ENCODE data around the gene MROH9. TPM values are rescaled to one million over a fixed set of nuclear protein-coding genes. Genes with fewer than 3 reads are reported as not detected.
"Not testable (repeated sequence)": the region's sequence is repeated elsewhere in the genome, so short reads cannot be mapped to it uniquely, and the experiment has no call there.

MROH9 gene, protein sequence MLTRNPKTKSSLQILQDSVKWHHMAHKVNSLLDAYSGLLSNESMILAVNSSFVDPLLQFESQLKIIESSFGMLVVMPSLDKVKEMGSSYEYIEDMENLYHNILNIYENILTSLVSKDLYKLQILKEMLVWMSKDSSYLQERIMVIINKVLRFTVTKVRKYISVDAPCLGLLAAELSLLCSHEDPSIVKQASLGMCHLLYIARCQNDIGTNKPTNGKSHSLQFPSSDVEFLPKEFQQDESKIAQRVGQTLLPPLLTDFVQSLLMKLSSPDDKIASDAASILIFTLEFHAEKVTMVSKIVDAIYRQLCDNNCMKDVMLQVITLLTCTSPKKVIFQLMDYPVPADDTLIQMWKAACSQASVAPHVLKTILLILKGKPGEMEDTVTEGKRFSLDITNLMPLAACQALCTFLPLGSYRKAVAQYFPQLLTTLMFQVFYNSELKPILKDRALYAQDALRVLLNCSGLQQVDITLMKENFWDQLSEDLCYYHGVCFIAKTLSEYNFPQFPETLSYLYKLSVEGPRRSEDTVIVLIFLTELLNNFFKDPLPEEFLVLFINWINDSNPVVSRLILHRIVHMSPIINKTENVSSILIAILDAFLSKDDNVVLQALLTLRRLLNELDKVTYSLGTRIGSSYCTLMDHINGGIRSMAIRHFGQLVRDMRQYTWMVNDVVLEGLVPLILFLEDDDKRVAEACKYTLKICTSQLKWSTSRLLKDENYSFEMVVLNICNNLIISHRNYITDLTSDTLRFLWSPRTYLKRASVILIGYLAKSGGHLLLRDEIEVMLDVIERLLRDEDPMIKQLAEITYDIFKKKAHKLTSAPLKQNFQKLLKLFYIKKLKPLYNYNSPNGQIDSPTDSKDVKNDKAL
- not detected for total RNA-seq
- long read RNA-seq, partial matches to known transcripts: 0 of 2 reads
- long read RNA-seq, other reads (novel, unspliced or antisense): 2 of 2 reads

DNA sequence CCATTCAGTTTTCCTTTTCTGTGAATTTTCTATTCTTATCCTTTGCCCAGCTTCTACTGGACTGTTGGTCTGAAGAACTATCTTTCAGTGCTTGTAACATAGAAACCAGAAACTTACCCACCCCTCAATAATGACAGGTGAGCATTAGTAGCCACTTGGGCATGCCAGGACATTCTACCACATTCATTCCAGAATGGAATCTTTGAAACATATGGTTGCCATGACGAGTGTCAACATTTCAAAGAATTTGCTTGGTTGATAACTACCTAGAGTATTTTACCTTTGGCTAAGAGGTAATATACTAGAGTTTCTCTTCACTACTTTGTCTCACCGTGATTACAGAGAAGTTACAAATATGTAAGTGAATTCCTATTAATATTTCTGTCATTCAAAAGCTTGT lies at the start of gene MROH9:
MROH9 (plus strand) TSS at position 304 of the 400 bp plus-strand sequence. CDS start 10,023 bp downstream, outside the sequence.
- DNase-seq (ENCODE audit: low spot score): no peak

DNA sequence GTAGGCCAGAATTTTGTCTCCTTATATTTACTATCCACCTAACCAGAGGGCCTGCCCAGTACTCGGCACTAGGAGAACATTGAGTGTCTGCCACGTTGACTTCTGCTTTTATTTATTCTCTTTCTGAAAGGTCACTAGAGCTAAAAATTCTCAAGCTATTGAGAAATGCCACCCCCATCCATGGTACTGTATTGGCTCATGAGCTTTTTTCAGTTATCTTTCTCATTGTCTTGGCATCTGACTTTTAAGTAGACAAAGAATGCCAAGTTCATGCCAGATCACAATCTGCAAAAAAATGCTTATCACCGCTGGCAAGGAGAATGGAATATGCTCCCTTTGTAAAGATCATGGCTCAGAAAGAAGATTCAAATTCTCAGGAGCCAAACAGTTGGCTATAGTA lies 49.8 kb upstream of the MROH9 start:
- DNase-seq (ENCODE audit: low spot score): no peak

DNA sequence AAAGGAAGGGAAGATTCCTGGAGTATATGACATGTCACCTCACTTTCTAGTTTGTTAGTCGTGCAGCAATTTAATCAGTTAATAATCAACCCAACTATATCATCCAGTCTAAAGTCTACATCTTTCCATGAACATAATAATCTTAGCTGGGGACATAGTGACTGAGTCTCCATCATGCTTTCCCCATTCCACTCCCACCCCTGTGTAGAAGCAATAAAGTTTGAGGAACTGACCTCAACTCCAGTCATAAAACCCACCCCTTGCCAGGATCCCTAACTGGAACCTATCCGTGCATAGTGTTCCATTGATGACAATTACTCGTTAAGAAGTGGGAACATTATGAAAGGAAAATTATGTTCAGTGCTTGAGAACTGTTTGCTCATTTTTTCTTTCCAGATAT lies 48.9 kb upstream of the MROH9 start:
- DNase-seq (ENCODE audit: low spot score): no peak

DNA sequence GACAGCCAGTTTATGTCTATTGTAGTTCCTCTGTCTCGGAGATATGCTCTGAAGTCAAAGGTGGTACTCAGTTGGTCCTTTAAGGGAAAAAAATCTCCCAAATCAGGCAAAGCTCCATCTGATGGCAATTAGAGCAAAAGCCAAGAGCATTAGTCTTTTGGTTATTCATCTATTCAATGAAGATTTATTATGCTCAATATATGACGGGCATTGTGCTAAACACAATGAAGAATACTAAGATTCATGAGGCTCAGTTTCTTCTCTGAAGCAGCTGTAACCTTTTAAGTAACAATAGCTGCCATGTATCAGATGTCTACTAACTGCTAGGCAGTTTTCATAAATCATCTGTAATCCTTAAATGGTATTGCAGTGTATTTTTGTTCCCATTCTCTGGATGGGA lies 47.6 kb upstream of the MROH9 start:
- no peak for DNase-seq (ENCODE audit: low spot score)

DNA sequence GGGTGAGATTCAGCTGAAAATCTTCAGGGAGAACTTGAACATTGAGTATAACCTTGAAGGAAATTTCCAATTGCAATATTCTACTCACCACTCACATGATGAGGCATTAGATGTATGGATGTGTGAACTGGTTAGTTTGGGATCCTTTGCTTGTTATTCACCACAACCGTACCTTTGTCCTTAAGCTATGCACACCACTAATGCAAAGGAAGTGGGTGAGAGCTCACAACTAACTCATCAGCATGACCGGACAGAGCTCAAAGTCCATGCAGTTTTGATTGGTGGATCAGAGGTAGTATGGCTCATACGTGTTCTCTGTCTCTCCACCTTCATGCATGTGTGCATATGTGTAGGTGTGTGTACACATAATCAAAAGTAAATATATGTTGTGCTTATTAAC lies 43.5 kb upstream of the MROH9 start:
- DNase-seq (ENCODE audit: low spot score): no peak

DNA sequence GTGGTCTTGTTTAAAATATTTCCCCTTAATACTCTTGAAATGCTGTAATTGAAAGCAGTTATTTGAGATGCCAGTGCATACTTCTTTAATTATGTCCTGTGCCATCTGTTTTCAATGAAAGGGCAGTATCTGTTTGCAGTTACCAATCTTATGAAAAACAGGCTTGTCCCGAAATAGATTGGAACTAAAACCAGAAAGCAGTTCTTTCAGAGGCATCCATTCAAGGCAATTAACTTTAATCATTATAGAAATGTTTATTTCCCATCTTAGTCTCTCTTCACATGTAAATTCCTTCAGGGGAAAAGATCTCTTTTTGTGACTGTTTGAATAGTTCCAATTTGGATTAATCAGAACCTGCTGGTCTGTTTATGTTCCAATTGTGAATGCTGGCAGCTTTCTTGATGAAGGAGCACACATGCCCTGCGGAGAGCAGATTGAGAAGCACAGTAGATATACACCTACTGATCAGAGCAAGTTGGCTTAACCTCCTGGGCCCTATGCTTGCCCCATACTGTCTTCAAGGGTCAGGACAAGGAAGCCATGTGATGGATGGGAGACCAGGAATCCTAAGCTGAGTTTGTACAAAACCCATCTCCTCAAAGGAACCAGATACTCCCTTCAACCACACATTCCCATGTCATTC lies 41.6 kb upstream of the MROH9 start:
- no peak for DNase-seq (ENCODE audit: low spot score)

DNA sequence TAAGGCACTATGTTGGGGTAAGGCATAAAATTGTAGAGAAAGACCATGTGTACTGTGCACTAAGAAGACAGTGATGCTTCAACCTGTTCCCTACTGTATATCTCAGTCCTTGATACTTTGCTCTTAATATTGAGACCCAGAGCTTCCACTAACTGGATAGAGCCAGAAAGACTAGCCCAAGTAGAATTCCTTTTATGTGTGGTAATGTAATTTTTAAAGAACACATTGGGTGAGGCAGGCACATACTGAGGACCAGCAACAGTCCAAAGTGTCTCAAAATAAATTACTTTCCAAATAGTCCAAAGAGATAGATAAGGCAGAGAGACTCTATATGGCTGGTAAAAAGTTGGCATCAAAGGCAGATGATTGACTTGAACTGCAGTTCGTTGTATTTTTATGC lies 31.4 kb upstream of the MROH9 start:
- no peak for DNase-seq (ENCODE audit: low spot score)

DNA sequence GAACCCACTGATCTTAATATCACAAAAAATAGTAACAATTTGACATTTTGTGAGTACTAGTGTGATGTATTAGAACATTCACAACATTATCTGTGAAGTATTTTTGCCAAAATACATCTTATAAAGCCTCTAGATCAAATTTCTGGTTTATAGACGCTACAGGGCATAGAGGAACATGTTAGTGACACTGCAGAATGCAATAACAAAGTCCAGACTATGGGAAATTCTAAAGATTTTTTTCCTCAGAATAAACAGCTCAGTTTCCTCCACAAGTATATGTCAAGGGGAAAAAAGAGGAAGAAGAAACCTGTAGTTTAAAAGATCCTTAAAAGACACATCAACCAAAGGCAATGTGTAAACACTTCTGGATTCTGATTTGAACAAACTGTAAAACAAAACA lies 26.4 kb upstream of the MROH9 start:
- DNase-seq (ENCODE audit: low spot score): no peak

DNA sequence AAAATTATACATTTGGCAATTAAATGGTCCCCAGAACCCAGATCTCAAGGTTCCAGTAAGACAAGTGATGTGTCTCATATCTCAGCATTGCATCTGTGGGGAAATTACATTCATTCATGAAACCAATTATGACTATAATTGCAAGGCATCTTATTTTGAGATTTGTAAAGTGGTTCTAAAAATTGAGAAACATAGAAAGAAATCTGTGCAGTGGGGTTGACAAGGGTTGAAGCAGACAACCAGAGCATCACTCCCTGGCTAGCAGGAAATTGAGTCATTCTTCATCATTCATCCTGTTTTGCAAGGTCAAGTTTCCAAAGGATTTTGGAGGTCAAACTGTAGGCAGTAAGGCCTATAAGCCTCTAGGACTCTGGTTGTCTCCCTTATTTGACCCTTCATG lies 25.1 kb upstream of the MROH9 start:
- no peak for DNase-seq (ENCODE audit: low spot score)

DNA sequence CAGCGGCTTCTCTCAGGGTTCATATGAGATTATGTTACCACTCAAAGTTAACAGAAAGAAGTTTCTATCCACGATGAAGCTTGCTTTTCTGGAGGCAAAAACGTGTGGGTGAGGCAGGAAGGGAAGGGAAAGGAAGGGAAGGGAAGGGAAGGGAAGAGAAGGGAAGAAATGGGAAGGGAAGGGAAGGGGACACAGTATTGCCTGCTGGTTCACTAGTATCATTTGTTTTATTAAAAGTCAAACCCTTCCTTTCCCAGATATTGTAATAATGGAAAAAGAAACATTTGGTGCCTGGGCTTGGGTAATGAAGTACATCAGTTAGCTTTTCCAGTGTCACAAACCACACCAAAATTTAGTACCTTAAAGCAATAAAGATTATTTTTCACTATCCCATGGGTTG lies 18.0 kb upstream of the MROH9 start:
- no peak for DNase-seq (ENCODE audit: low spot score)

DNA sequence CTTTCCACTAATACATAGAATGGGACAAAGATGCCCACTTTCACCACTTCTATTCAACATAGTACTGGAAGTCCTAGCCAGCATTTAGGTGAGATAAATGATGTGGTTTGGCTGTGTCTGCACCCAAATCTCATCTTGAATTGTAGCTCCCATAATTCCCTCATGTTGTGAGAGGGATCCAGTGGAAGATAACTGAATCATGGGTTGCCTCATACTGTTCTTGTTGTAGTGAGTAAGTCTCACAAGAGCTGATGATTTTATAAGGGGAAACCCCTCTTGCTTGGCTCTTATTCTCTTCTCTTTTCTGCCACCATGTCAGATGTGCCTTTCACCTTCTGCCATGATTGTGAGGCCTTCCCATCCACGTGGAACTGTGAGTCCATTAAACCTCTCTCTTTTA lies 10.7 kb upstream of the MROH9 start:
- not testable (repeated sequence) for DNase-seq (ENCODE audit: low spot score)

DNA sequence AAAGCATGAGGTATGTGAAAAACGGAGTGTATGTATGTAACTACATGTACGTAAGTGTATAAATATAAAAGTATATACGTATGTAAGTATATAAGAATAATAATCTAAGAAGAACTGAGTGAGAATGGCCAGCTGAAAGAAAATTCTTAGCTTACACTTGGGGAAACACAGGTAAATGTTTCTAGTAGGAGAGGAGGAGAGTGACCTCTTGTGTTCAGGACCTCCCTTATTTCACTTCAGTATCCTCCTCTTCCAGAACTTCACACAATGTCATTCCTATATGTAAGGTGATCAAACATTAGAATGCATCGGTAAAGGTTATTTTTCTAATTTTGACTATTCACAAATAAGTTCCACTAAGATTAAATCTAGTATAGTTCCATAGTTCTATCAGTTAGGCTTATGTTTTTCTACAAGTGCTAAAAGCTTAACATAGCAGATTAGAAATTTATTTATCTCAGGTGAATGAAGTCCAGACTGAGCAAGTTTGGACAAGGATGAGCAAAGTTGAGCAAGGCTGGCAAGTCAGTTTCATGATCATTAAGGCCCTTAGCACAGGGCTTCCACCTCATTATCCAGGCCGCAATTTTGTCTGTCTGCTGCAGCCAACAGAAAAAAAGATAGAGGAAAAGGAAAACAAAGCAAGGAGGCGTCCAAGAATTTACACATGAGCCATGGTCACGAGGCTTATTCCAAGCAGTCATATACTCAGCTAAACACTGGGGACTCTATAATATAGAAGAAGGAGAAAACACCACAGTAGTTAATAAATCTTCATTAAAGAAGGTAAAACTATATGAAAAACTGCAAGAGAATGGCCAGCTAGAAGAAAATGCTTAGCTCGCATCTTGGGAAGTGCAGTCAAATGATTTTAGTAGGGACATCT lies 7.1 kb upstream of the MROH9 start:
- no peak for DNase-seq (ENCODE audit: low spot score)

DNA sequence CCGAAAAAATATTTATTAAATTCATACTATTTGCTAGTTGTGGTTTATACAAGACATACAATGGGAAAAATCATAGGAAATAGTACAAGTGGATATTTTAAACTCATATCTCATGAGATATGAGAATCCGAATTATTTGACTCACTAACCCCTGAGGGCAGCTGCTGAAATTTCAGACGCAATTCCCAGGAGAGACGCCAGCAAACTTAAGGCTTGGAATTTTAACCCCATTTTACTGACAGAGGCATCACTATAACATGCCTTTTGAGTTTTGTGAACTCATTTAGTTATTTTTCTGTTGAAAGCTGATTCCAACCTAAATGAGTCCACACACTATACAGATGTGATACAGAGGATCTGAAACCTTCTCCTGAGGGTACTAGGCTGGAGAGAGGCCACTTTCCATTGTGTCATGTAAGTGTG lies 5.9 kb upstream of the MROH9 start:
- DNase-seq (ENCODE audit: low spot score): no peak

DNA sequence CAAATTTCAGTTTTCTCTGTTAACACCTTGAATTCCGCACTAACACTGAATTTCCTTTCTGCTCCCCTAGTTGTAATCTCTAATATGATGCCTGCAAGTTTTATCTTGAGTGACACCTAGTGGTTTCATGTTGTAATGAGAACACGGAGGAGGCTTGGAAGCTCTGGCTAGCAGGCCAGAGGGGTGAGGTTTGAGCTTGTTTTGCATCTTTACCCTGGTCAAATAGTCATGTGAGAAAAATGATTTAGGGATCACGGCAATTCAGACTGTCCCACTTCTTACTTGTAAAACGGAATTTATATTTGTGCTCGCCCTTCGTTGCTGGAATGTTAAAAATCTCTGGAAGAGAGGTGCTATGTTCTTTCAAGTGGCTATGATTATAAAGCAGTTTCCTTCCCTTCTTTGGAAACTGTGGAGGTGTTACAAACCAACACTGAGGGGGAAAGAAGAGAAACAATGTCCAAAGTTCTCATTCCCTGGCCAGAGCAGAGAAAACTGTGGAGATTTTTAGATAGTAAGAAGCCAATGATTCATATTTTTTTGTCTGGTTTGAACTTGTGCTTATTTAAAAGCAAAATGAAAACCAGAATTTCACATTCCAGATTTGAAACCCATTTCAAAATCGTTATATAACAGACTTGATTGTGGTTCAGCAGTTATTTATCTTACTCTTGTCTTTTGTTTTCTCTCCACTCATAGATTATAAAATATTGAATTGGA lies 5.3 kb upstream of the MROH9 start:
- no peak for DNase-seq (ENCODE audit: low spot score)

DNA sequence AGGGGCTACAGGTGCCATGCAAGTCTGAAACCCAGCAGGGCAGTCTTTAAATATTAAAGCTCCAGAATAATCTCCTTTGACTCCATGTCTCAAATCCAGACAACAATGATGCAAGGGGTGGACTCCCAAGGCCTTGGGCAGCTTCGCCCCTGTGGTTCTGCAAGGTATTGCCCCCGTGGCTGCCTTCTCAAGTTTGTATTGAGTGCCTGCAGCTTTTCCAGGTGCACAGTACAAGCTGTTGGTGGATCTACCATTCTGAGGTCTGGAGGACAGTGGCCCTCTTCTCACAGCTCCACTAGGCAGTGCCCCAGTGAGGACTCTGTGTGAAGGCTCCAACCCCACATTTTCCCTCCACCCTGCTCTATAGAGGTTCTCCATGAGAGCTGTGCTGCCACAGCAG lies 3.7 kb upstream of the MROH9 start:
- no peak for DNase-seq (ENCODE audit: low spot score)

DNA sequence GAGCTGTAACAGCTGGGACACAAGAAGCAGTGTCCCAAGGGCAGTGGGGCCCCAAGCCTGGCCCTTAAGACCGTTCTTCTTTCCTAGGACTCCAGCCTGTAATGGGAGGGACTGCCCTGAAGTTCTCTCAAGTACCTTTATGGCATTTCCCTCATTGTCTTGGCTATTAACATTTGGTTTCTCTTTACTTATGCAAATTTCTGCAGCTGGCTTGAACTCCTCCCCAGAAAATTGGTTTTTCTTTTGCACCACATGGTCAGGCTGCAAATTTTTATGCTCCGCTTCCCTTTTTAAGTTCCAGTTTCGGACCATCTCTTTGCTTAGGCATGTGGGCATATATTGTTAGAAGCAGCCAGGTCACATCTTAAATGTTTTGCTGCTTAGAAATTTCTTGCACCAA lies 3.1 kb upstream of the MROH9 start:
- no peak for DNase-seq (ENCODE audit: low spot score)

DNA sequence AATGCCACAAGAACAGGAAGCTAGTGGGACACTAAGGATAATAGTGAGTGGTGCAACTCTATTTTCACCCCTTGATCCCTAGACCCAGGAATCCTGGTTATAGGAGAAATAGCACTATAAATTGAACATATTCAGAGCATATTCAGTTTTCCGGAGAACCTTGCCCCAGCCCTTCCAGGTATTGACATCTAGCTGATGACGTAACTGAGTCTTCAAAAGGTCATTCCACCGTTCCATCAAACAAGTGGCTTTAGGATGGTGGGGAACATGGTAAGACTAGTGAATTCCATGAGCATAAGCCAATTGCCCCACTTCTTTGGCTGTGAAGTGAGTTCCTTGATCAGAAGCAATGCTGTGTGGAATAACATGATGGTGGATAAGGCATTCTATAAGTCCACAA lies 2.9 kb downstream of the MROH9 start:
- DNase-seq (ENCODE audit: low spot score): no peak

DNA sequence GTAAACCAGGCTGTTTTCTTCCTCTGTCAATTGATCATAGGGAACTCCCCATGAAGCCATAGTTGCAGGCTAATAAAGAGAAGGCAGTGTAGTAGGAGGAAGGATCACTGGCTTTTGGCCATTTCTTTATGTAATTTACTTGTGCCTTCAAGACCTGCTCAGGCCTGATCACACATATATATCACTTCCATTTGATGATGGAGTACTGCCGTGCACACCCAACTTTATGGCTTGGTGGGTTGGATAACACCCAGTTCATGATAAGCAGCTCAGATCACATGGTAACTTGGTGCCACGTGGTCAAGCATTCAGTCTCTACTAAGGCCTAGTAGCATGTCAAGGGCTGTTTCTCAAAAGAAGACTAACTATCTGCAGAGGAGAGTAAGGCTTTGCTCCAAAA lies 4.1 kb downstream of the MROH9 start:
- no peak for DNase-seq (ENCODE audit: low spot score)

DNA sequence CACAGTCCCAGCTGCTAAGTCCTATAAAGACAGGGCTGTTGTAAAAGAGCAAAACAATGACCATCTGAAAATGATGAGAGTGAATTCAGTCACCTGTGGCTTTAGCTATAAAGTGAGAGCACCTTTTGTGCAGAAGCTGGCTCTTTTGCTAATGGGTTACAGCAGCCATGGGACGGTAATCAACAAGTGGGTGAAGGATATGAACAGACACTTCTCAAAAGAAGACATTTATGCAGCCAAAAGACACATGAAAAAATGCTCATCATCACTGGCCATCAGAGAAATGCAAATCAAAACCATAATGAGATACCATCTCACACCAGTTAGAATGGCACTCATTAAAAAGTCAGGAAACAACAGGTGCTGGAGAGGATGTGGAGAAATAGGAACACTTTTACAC lies 16.4 kb downstream of the MROH9 start:
- DNase-seq (ENCODE audit: low spot score): not testable (repeated sequence)

DNA sequence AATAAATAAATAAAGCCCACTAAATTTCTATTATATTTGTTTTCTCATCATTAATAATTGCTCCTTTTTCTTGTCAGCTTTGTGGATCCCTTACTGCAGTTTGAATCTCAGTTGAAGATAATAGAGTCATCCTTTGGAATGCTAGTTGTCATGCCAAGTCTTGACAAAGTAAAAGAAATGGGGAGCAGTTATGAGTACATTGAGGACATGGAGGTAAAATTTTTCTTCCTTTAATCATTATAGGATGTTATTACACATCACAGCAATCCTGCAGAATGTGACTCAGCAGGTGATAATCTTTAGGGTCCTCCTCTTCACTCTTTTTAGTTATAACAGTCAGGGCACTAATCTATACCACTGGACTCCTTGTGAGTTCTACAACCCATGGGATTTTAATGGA lies 24.1 kb downstream of the MROH9 start:
- DNase-seq (ENCODE audit: low spot score): no peak

Measured in mesenteric fat pad (tissue), 1 donor.